Activated T-cell treated with anti-CD3 and anti-CD28 coated beads, Interleukin-2, amount 50 U/mL, for 4 hours (primary cell): ENCODE measurements around the gene DRG2. TPM values are rescaled to one million over a fixed set of nuclear protein-coding genes. Genes with fewer than 3 reads are reported as not detected.

Experiments
- ATAC-seq, 2 donors: fragments of 200-7000 bp; cut with Tn5 transposase; one replicate each; pipeline ENCODE4 v1.10.0; 2021
- DNase-seq: peaks from one replicate; pipeline ENCODE4 v3.0.0-alpha.2; 2020
- H3K27me3 Mint-ChIP-seq: one replicate; pipeline ENCODE4 v1.8.0; 2021; ENCODE audit warnings: low read depth, mixed read lengths
- H3K36me3 Mint-ChIP-seq: one replicate; pipeline ENCODE4 v1.8.0; 2022; ENCODE audit warnings: mixed read lengths; ENCODE audit not compliant: insufficient read depth
- H3K4me1 Mint-ChIP-seq: one replicate; pipeline ENCODE4 v1.8.0; 2021; ENCODE audit warnings: low read depth, mixed read lengths
- H3K4me3 Mint-ChIP-seq: one replicate; pipeline ENCODE4 v1.8.0; 2021; ENCODE audit warnings: mild to moderate bottlenecking, moderate library complexity, mixed read lengths
- H3K9me3 Mint-ChIP-seq: one replicate; pipeline ENCODE4 v1.8.0; 2021; ENCODE audit warnings: mixed read lengths
- total RNA-seq, 3 donors: library from RNA; stranded (reverse); gene quantifications; one replicate each; pipeline ENCODE4 v1.2.1, GENCODE V29; 2021

DRG2 gene
- total RNA-seq, 3 donors from 2014 or later = 68.5 to 72.0 (median 70.6) TPM

GRCh38 chr17:18156171-18156975 lies 68.6 kb downstream of the DRG2 start:
- DNase-seq (no peak), ATAC-seq (no peak)
- Mint-ChIP-seq H3K36me3 (no peaks in the 10 kb centered on the region), H3K27me3 (no peaks in the 10 kb centered on the region), H3K4me3 (no peak overlapping the region), H3K4me1 (peaks cover 19% of the 10 kb centered on the region), H3K9me3 (no peaks in the 10 kb centered on the region)

- Mint-ChIP-seq H3K36me3 (no peaks in the 10 kb centered on the region), H3K4me3 (no peak overlapping the region), H3K4me1 (peaks cover 19% of the 10 kb centered on the region), H3K9me3 (no peaks in the 10 kb centered on the region), H3K27me3 (no peaks in the 10 kb centered on the region)
- ATAC-seq = no peak
- no peak for DNase-seq
Observed at GRCh38 chr17:18156976-18157280, 69.2 kb downstream of the DRG2 start.

Other genes with a start within 250 kb of the DRG2 start
- 1 to 10 TPM; 5.5 to 6.6 (median 5.5) TPM for gene TOM1L2, start 115.5 kb upstream of the DRG2 start, total RNA-seq
- gene DRC3, start 115.1 kb upstream of the DRG2 start, total RNA-seq = 1 to 10 TPM in 1 of 3 donors, under 1 TPM in 2; 0.49 to 1.3 (median 0.55) TPM
- gene ATPAF2, start 48.8 kb upstream of the DRG2 start, total RNA-seq = 10 to 100 TPM; 27.3 to 33.7 (median 33.4) TPM
- gene GID4, start 48.5 kb upstream of the DRG2 start, total RNA-seq = 1 to 10 TPM; 7.6 to 8.4 (median 8.3) TPM
- under 1 TPM; 0.11 to 0.24 (median 0.23) TPM for gene MYO15A, start 20.8 kb downstream of the DRG2 start, total RNA-seq
- gene ALKBH5, start 95.9 kb downstream of the DRG2 start, total RNA-seq = 100 to 1,000 TPM; 112 to 120 (median 114) TPM
- 10 to 100 TPM; 18.1 to 19.8 (median 19.0) TPM for gene LLGL1, start 137.7 kb downstream of the DRG2 start, total RNA-seq
- 100 to 1,000 TPM; 235 to 264 (median 244) TPM for gene FLII, start 170.8 kb downstream of the DRG2 start, total RNA-seq
- 1 to 10 TPM; 1.5 to 3.0 (median 2.1) TPM for gene MIEF2, start 172.7 kb downstream of the DRG2 start, total RNA-seq
- 10 to 100 TPM; 76.2 to 82.7 (median 76.4) TPM for gene TOP3A, start 227.0 kb downstream of the DRG2 start, total RNA-seq
- gene SMCR8, start 227.3 kb downstream of the DRG2 start, total RNA-seq = 10 to 100 TPM; 20.3 to 22.3 (median 22.1) TPM